GM19099 (cell line): ENCODE results near the gene ZNF266.

Source experiments
- POLR2A ChIP-seq: IDR thresholded peaks from 3 replicates; pipeline ENCODE4 v1.6.1; 2011; ENCODE audit warnings: low read depth; ENCODE audit not compliant: insufficient read length; ENCODE audit errors: extremely low read depth

Gene ZNF266

GRCh38 chr19:9435279-9436268, at the start of gene ZNF266:
Gene ZNF266 (minus strand): TSS chr19:9435573. CDS start chr19:9420089, 15,484 bp downstream.
- TF ChIP-seq POLR2A = peak; percentile 84

DNA sequence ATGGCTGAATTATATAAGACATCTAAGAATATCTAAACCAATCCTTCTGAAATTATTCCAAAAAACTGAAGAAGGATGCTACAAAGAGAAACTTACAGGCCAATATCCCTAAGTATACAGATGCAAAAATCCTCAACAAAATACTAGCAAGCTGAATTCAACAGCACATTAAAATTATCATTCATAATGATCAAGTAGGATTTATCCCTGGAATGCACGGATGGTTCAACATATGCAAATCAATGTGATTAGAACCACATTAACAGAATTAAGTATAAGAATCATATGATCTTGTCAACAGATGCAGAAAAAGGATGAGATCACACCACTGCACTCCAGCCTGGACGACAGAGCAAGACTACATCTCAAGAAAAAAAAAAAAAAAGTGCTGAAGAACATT, 49.8 kb upstream of the ZNF266 start:
- no peak for TF ChIP-seq POLR2A

GRCh38 chr19:9474975-9475374, 39.6 kb upstream of the ZNF266 start:
- no peak for TF ChIP-seq POLR2A

DNA sequence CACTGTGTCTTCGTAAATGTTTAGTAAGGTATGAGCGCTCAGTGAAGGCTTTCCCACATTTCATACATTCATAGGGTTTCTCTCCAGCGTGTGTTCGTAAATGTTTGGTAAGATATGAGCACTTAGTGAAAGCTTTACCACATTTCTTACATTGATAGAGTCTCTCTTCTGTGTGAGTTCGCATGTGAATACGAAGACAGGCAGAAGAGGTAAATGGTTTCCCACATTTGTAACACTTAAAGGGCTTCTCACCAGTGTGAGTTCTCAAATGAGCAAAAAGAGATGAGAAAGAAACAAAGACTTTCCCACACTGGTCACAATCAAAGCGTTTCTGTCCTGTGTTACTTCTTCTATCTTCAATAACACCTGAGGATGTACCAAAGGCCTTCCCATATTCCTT, 31.8 kb upstream of the ZNF266 start:
- TF ChIP-seq POLR2A = no peak

- no peak for TF ChIP-seq POLR2A
These were observed 26.6 kb upstream of the ZNF266 start for GRCh38 chr19:9461938-9462337.

DNA sequence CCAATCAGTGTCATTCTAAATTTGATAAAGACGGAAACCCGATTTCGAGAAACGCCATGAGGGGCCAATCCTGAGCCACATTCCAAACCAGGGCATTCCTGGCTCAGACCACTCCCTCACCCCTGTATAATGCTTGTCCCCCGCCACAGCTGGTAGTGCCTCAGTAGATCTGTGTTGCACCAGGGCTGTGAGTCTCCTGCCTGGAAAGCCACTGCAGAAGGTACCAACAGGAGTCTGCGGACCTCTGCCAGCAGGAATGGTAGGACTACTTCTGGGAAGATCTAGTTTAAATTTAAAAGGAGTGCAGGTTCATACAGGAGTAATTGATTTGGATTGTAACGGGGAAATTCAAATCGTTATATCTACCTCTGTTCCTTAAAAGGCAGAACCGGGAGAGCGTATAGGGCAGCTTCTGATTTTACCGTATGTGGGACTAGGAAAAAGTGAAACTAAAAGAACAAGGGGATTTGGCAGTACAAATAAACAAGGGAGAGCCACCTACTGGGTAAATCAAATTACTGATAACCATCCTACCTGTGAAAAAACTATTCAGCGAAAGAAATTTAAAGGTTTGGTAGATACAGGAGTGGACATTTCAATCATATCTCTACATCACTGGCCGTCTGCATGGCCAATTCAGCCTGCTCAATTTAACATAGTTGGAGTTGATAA, 20.8 kb upstream of the ZNF266 start:
- TF ChIP-seq POLR2A = no peak

GRCh38 chr19:9453953-9454352, 18.6 kb upstream of the ZNF266 start:
- no peak for TF ChIP-seq POLR2A

- TF ChIP-seq POLR2A = no peak
These were observed 9.7 kb upstream of the ZNF266 start for GRCh38 chr19:9445037-9445436.

DNA sequence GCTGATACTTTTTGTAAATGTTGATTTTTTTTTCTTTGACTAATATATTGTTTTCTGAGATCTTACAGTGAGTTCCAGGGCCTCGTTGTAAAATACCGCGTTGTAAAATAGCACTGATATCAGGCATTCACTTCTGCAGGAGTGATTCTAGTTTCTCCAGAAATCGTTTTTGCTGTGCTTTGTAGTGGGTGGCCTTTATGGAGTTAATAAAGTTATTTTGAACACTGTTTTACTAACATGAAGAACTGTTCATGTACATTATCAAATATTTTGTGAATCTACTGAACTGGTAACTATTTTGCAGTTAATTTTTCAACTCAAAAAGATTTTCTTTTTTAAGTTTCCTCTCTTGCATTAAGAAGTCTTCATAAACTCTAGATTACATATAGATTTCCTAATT, 985 bp upstream of the ZNF266 start:
- no peak for TF ChIP-seq POLR2A

DNA sequence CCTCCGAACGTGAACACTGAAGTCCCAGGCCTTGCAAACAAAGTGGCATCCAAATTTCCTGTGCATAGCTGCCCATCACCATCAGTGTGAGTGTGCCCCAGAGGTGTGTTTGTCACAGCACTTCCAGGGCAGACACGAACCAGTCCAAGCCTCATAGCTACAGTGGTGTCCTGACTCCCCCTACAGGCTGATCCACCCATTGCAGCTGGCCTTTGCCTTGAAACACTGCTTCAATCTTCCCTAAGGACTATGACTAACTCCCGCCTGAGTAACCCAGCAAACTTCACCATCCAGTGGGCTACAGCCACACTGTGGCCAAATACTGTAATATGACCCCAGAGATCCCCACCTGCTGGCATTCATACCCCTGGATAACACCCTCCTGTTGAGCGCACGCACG, 3.9 kb downstream of the ZNF266 start:
- TF ChIP-seq POLR2A = no peak

DNA sequence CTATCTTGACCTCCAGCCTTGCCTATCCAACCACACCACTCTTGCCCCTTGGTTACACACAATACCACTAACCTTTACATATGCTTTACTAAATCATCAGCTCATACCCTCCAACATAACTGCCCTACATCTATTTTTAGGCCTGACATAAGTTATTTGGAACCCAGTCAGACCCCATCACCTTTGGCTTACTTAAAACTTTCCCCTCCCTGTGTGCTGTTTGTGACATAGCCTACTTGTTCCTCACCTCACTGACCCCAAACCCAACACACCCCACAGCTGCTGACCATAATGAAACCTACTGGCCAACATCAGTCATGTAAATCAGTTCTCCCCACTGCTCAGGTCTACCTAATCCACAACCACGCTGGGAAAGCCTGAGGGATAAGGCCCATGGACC, 4.9 kb downstream of the ZNF266 start:
- no peak for TF ChIP-seq POLR2A

DNA sequence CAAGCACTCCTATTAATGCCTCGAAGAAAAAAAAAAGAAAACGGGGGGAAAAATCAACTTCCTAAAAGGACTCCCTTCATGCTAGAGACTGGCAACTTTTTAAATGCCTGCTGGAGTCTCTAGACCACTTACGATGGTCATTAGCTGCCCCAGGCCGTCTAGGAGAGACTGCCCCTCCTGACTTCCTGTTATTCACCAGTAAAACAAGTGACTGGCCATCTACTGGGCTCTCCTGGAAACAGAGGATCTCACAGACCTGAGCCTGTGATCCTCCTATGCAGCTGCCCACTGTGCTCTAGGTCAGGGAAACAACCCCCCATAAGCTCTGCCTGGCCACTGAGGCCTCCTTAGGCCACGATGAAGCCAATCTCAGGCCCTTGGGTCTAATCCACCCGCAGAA, 7.4 kb downstream of the ZNF266 start:
- no peak for TF ChIP-seq POLR2A

DNA sequence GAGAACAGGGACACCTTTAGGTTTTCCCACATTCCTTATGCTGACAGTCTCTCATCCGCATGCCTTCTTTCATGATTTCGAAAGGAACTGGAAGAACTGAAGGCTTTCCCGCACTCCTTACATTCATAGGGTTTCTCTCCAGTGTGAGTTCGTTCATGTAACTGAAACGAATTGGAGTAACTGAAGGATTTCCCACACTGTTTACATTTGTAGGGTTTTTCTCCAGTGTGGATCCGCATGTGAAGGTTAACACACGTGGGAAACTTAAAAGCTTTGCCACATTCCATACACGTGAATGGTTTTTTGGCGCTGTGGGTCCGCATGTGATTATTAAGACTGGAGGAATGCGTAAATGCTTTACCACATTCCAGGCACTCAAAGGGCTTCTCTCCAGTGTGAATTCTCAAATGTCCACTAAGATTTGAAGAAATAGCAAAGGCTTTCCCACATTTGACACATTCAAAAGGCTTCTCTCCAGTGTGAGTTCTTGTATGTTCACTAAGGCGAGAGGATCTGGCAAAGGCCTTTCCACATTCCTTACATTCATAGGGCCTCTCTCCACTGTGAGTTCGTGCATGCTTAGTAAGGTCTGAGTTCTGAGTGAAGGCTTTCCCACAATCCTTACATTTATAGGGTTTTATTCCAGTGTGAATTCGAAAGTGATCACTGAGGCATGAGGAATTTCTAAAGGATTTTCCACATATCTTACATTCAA, 22.0 kb downstream of the ZNF266 start:
- TF ChIP-seq POLR2A = no peak

GRCh38 chr19:9407827-9408226, 27.5 kb downstream of the ZNF266 start:
- TF ChIP-seq POLR2A = no peak

DNA sequence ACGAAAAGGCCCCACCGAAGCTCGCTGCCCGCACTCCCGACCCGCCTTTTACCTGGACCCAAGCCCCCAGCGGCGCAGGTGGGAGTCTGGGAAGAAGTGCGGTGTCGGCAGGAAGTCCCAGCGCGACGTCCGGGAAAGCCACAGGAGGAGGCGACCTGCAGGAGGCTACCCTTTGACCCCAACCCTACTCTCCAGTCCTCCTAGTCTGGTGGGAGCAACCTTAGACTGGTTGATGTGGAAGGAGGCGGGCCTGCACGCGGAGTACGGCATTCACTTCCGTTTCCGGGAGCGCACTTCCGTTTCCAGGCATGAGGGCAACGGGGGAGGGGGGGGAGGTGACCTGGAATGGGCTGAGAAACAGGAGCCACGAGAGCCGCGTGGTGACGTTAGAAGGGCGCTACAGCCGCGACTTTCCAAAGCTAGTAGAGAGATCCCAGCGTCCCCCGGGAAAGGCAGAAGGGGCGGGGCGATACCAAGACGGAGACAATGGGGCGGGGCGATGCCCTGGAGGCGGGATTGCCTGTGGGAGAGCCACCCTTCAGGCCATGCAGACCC, 28.5 kb downstream of the ZNF266 start:
- no peak for TF ChIP-seq POLR2A

- TF ChIP-seq POLR2A = no peak
These were observed 54.0 kb downstream of the ZNF266 start for GRCh38 chr19:9381361-9381785.
